HEK293 (cell line): ENCODE data around the gene PKNOX2.

ENCODE experiments used
- CTCF ChIA-PET: fragments of 350-600 bp; formaldehyde crosslinking; extraction: SDS; loops from one replicate; lab custom pipeline; 2021; ENCODE audit warnings: antibody characterized with exemption; lab: Yijun Ruan, JAX
- POLR2A ChIA-PET: fragments of 300-600 bp; formaldehyde crosslinking; extraction: SDS; loops from one replicate; lab custom pipeline; 2020; ENCODE audit warnings: antibody characterized with exemption, inconsistent platforms; lab: Yijun Ruan, JAX
- H3K27ac ChIP-seq: fragments of 200-500 bp; sonication (Bioruptor generic); 2 replicates; pipeline ENCODE4 v1.5.1; 2014; ENCODE audit warnings: low read depth, low read length, control low read depth, inconsistent platforms; ENCODE audit errors: extremely low read depth
- H3K36me3 ChIP-seq, 2 experiments: fragments of 200-500 bp in 1 of 2; sonication (Bioruptor generic) in 1 of 2; 1 replicate in 1 of 2; 2 replicates in 1 of 2; pipeline ENCODE4 v1.5.1; 2014 to 2017; ENCODE audit warnings: inconsistent platforms in 2 of 2, low read length in 2 of 2; ENCODE audit not compliant: control insufficient read depth in 2 of 2, insufficient read depth in 1 of 2
- H3K4me1 ChIP-seq: fragments of 200-500 bp; sonication (Bioruptor generic); 2 replicates; pipeline ENCODE4 v1.5.1; 2014; ENCODE audit warnings: mild to moderate bottlenecking, low read length, inconsistent platforms; ENCODE audit not compliant: control insufficient read depth, insufficient read depth
- H3K4me3 ChIP-seq: 2 replicates; pipeline ENCODE4 v1.5.1; 2011; ENCODE audit warnings: low read depth, mild to moderate bottlenecking, control low read depth, low read length, moderate library complexity
- H3K9me3 ChIP-seq: fragments of 200-500 bp; sonication (Bioruptor generic); 2 replicates; pipeline ENCODE4 v1.5.1; 2014; ENCODE audit warnings: low read depth, low read length, inconsistent platforms; ENCODE audit not compliant: control insufficient read depth, insufficient read depth
- ELK4 ChIP-seq: IDR thresholded peaks from 2 replicates; pipeline ENCODE4 v1.6.1; 2011; ENCODE audit warnings: mild to moderate bottlenecking, low read depth, low read length, borderline replicate concordance
- GFI1B ChIP-seq: fragments of 450-650 bp; formaldehyde crosslinking; IDR thresholded peaks from 2 replicates; pipeline ENCODE4 v1.5.1; 2016; ENCODE audit warnings: missing biosample characterization, missing genetic modification characterization
- GLIS2 ChIP-seq: fragments of 450-650 bp; formaldehyde crosslinking; IDR thresholded peaks from 2 replicates; pipeline ENCODE4 v1.5.1; 2016; ENCODE audit warnings: missing biosample characterization, missing genetic modification characterization
- MEIS1 ChIP-seq: sonication (generic); formaldehyde crosslinking; IDR thresholded peaks from 2 replicates; pipeline ENCODE4 v1.8.1; 2022; ENCODE audit warnings: missing genetic modification reagents, mild to moderate bottlenecking, borderline replicate concordance
- PRDM6 ChIP-seq: fragments of 450-650 bp; formaldehyde crosslinking; IDR thresholded peaks from 2 replicates; pipeline ENCODE4 v1.5.1; 2017; ENCODE audit warnings: missing biosample characterization, missing genetic modification characterization
- SETDB1 ChIP-seq: IDR thresholded peaks from one replicate; pipeline ENCODE4 v1.6.1; 2017; ENCODE audit warnings: mild to moderate bottlenecking, low read length, moderate library complexity, mixed read lengths; ENCODE audit not compliant: insufficient read length
- ZBTB6 ChIP-seq: fragments of 450-650 bp; formaldehyde crosslinking; IDR thresholded peaks from 2 replicates; pipeline ENCODE4 v1.5.1; 2017; ENCODE audit warnings: missing biosample characterization, missing genetic modification characterization
- ZIC2 ChIP-seq: fragments of 450-650 bp; formaldehyde crosslinking; IDR thresholded peaks from 2 replicates; pipeline ENCODE4 v1.5.1; 2016; ENCODE audit warnings: missing biosample characterization, missing genetic modification characterization
- ZNF138 ChIP-seq: fragments of 450-650 bp; formaldehyde crosslinking; IDR thresholded peaks from 2 replicates; pipeline ENCODE4 v1.5.1; 2016; ENCODE audit warnings: missing biosample characterization, missing genetic modification characterization, borderline replicate concordance
- ZNF169 ChIP-seq: fragments of 450-650 bp; formaldehyde crosslinking; IDR thresholded peaks from 2 replicates; pipeline ENCODE4 v1.5.1; 2016; ENCODE audit warnings: missing biosample characterization, missing genetic modification characterization
- ZNF324 ChIP-seq: fragments of 450-650 bp; formaldehyde crosslinking; IDR thresholded peaks from 2 replicates; pipeline ENCODE4 v1.5.1; 2016; ENCODE audit warnings: missing biosample characterization, missing genetic modification characterization
- ZNF354C ChIP-seq: fragments of 450-650 bp; formaldehyde crosslinking; IDR thresholded peaks from 2 replicates; pipeline ENCODE4 v1.5.1; 2016; ENCODE audit warnings: missing biosample characterization, missing genetic modification characterization, low read depth, borderline replicate concordance
- ZNF394 ChIP-seq: fragments of 450-650 bp; formaldehyde crosslinking; IDR thresholded peaks from 2 replicates; pipeline ENCODE4 v1.5.1; 2016; ENCODE audit warnings: missing biosample characterization, missing genetic modification characterization, mild to moderate bottlenecking, moderate library complexity, borderline replicate concordance
- ZNF449 ChIP-seq: fragments of 450-650 bp; formaldehyde crosslinking; IDR thresholded peaks from 2 replicates; pipeline ENCODE4 v1.5.1; 2017; ENCODE audit warnings: missing biosample characterization, mild to moderate bottlenecking, missing genetic modification characterization, moderate library complexity
- ZNF473 ChIP-seq: fragments of 450-650 bp; formaldehyde crosslinking; IDR thresholded peaks from 2 replicates; pipeline ENCODE4 v1.5.1; 2017; ENCODE audit warnings: missing biosample characterization, missing genetic modification characterization
- ZNF48 ChIP-seq: fragments of 450-650 bp; formaldehyde crosslinking; IDR thresholded peaks from 2 replicates; pipeline ENCODE4 v1.5.1; 2016; ENCODE audit warnings: missing biosample characterization, missing genetic modification characterization
- ZNF518A ChIP-seq: fragments of 450-650 bp; formaldehyde crosslinking; conservative IDR thresholded peaks from 2 replicates; pipeline ENCODE4 v1.5.1; 2016; ENCODE audit warnings: low read depth, missing biosample characterization, missing genetic modification characterization
- ZNF624 ChIP-seq: fragments of 450-650 bp; formaldehyde crosslinking; IDR thresholded peaks from 2 replicates; pipeline ENCODE4 v1.5.1; 2017; ENCODE audit warnings: missing biosample characterization, missing genetic modification characterization
- ZNF76 ChIP-seq: fragments of 450-650 bp; formaldehyde crosslinking; IDR thresholded peaks from 2 replicates; pipeline ENCODE4; 2016; ENCODE audit warnings: low read depth, missing biosample characterization, missing genetic modification characterization, borderline replicate concordance
- ZNF785 ChIP-seq: fragments of 450-650 bp; formaldehyde crosslinking; IDR thresholded peaks from 2 replicates; pipeline ENCODE4 v1.5.1; 2016; ENCODE audit warnings: missing biosample characterization, missing genetic modification characterization

PKNOX2 gene

GRCh38 chr11:125447721-125448120, 283.2 kb downstream of the PKNOX2 start:
- no peaks in the 10 kb centered on the region for H3K4me1 ChIP-seq
- CTCF ChIA-PET, result interaction anchor here (0.7 to 1.0 kb wide), 2 partner anchors 19 to 21 kb away, joined by 3 to 6 read pairs; no protein-coding TSS in a partner anchor

GRCh38 chr11:125448136-125448535, 283.6 kb downstream of the PKNOX2 start:
- no peaks in the 10 kb centered on the region for H3K36me3 ChIP-seq
- CTCF ChIA-PET, result interaction anchor here (0.7 to 1.0 kb wide), 2 partner anchors 19 to 21 kb away, joined by 3 to 6 read pairs; no protein-coding TSS in a partner anchor
- POLR2A ChIA-PET, result no interaction called here
- H3K4me1 ChIP-seq, result no peaks in the 10 kb centered on the region
- no peaks in the 10 kb centered on the region for H3K9me3 ChIP-seq
- TF ChIP-seq ZNF624 (tag by site-specific recombination) (no peak), ZNF354C (tag by site-specific recombination) (no peak), ELK4 (no peak), ZNF518A (no peak), SETDB1 (no peak), ZNF473 (no peak)
- no peak overlapping the region for H3K27ac ChIP-seq
- H3K4me3 ChIP-seq, result no peak overlapping the region

More at GRCh38 chr11:125447721-125448120, 283.2 kb downstream of the PKNOX2 start:
- Histone ChIP-seq H3K36me3 (no peaks in the 10 kb centered on the region), H3K4me3 (no peak overlapping the region), H3K9me3 (no peaks in the 10 kb centered on the region), H3K27ac (no peak overlapping the region)
- POLR2A ChIA-PET, result no interaction called here
- no peak for TF ChIP-seq ZNF138
- TF ChIP-seq ELK4, result no peak
- TF ChIP-seq ZNF449 (tag by site-specific recombination), result no peak
- no peak for TF ChIP-seq ZNF324
- no peak for TF ChIP-seq ZNF76
- TF ChIP-seq ZNF785 (tag by site-specific recombination), result no peak
- no peak for TF ChIP-seq ZNF169 (tag by site-specific recombination)

- ChIA-PET POLR2A (interaction anchor here (0.6 kb wide), 2 partner anchors 338 to 349 kb away, joined by 3 to 4 read pairs; no protein-coding TSS in a partner anchor), CTCF (interaction anchor here (0.6 to 0.9 kb wide), 3 partner anchors 16 to 433 kb away, joined by 3 read pairs; no protein-coding TSS in a partner anchor)
- H3K9me3 ChIP-seq, result no peaks in the 10 kb centered on the region
- H3K4me1 ChIP-seq, result no peaks in the 10 kb centered on the region
- H3K4me3 ChIP-seq, result no peak overlapping the region
- no peak overlapping the region for H3K27ac ChIP-seq
- no peaks in the 10 kb centered on the region for H3K36me3 ChIP-seq
- no peak for TF ChIP-seq ZNF394
- TF ChIP-seq ZIC2 (tag by site-specific recombination), result no peak
- no peak for TF ChIP-seq ZBTB6
- no peak for TF ChIP-seq GLIS2 (tag by site-specific recombination)
- TF ChIP-seq GFI1B (tag by site-specific recombination), result no peak
- no peak for TF ChIP-seq PRDM6 (tag by site-specific recombination)
- TF ChIP-seq ZNF473, result no peak
- TF ChIP-seq ZNF48 (tag by site-specific recombination), result no peak
- no peak for TF ChIP-seq MEIS1
These were observed 285.0 kb downstream of the PKNOX2 start for GRCh38 chr11:125449565-125449964.
